Epithelial cell of proximal tubule (primary cell): ENCODE measurements around the gene SERP2. TPM values are rescaled to one million over a fixed set of nuclear protein-coding genes. Genes with fewer than 3 reads are reported as not detected.

Source experiments
- DNase-seq: peaks from one replicate; pipeline ENCODE4 v3.0.0-alpha.2; 2011; ENCODE audit warnings: low read depth
- H3K4me3 ChIP-seq: 2 replicates; pipeline ENCODE4 v1.5.1; 2011; ENCODE audit warnings: low read depth, mild to moderate bottlenecking, low read length
- total RNA-seq: library from RNA; depleted of rRNA; stranded (reverse); fragments of >200 nt; gene quantifications from 2 replicates; pipeline ENCODE4 v1.2.3, GENCODE V29; 2015
- TF ChIP-seq, protein P1 (sequence below): conservative IDR thresholded peaks from 2 replicates; pipeline ENCODE4 v1.5.1; 2012; ENCODE audit warnings: low read depth, mild to moderate bottlenecking, low read length

Gene SERP2
- total RNA-seq, 1 donor from 2014 or later = 2.7 TPM

DNA sequence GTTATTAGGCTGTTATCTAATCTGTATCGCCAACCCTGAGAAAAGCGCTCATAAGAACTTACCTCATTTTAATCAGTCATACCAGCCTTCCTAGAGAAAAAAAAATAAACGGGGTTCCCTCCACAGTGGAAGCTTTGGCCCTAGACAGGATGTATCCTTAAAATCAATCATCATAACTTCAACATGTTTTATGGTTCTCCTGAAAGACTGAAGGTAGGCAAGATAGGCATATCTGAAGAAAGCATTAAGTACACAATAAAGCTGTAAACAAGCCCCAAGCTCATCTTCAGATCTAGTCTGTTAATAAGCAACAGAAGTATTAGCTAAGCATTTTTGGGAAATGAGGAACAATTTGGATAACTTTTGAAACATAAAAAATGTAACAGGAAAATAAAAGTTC is 18.7 kb upstream of the SERP2 start:
- no peak overlapping the region for H3K4me3 ChIP-seq
- TF ChIP-seq, protein P1, sequence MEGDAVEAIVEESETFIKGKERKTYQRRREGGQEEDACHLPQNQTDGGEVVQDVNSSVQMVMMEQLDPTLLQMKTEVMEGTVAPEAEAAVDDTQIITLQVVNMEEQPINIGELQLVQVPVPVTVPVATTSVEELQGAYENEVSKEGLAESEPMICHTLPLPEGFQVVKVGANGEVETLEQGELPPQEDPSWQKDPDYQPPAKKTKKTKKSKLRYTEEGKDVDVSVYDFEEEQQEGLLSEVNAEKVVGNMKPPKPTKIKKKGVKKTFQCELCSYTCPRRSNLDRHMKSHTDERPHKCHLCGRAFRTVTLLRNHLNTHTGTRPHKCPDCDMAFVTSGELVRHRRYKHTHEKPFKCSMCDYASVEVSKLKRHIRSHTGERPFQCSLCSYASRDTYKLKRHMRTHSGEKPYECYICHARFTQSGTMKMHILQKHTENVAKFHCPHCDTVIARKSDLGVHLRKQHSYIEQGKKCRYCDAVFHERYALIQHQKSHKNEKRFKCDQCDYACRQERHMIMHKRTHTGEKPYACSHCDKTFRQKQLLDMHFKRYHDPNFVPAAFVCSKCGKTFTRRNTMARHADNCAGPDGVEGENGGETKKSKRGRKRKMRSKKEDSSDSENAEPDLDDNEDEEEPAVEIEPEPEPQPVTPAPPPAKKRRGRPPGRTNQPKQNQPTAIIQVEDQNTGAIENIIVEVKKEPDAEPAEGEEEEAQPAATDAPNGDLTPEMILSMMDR = no peak

GRCh38 chr13:44355621-44356020 is 18.0 kb upstream of the SERP2 start:
- TF ChIP-seq, protein P1 = no peak
- DNase-seq = no peak
- H3K4me3 ChIP-seq = no peak overlapping the region

More for the DNA sequence above, 18.7 kb upstream of the SERP2 start:
- DNase-seq = no peak

GRCh38 chr13:44359983-44360375 is 13.6 kb upstream of the SERP2 start:
- TF ChIP-seq, protein P1 = no peak
- DNase-seq = no peak
- H3K4me3 ChIP-seq = no peak overlapping the region

DNA sequence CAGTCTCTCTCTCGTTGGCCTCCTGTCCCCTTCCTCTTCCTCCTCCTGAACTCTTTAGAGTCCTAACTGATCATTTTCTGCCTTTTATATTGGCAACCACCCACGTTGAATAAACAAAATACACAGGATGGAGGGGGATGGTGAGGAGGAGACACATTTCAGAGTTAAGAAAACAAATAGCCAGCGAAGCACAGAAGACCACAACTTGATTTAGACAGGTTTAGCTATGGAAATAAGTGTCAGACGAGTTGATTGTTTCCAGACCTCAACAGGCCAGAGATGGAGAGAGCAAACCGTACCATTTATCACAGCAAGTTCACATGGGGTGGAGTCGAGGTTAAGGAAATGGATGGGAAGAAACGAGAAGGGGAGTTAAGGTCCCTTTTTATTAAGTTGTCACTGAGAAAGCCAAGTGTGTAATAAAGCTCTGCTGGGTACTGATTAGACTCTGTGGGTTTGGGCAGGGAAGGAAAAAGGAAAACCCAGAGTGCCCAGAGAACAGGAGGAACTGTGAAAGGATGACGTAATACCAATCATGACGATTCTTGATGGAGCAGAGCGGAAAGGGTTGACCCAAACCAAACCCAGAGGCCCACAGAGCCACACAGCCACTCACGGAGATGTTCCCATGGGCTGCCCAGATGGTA is 11.1 kb upstream of the SERP2 start:
- TF ChIP-seq, protein P1 = no peak
- no peak overlapping the region for H3K4me3 ChIP-seq
- DNase-seq = no peak

- no peak for DNase-seq
- no peak overlapping the region for H3K4me3 ChIP-seq
- TF ChIP-seq, protein P1 = no peak
Observed at GRCh38 chr13:44363631-44364344, 9.8 kb upstream of the SERP2 start.

- TF ChIP-seq, protein P1 = no peak
- no peak overlapping the region for H3K4me3 ChIP-seq
- DNase-seq = peak; percentile 52
Observed at GRCh38 chr13:44364345-44365000, 9.2 kb upstream of the SERP2 start.
